Jurkat, Clone E6-1 (cell line): Measurements from ENCODE around the gene NAA60. TPM values are rescaled to one million over a fixed set of nuclear protein-coding genes. Genes with fewer than 3 reads are reported as not detected.

Source experiments
- DNase-seq: peaks from one replicate; pipeline ENCODE4 v3.0.0-alpha.2; 2011; ENCODE audit warnings: low read depth, low spot score
- H3K4me3 ChIP-seq: 2 replicates; pipeline ENCODE4 v1.5.1; 2011; ENCODE audit warnings: mild to moderate bottlenecking, low read length, control low read depth, moderate library complexity
- polyA plus RNA-seq: library from polyadenylated mRNA; unstranded; fragments of >200 nt; gene quantifications from one replicate; pipeline ENCODE4 v1.2.1, GENCODE V29; 2012; ENCODE audit warnings: missing spikeins; ENCODE audit not compliant: insufficient read length, insufficient read depth

The NAA60 gene
- 38.6 TPM for polyA plus RNA-seq

GRCh38 chr16:3443108-3444031, at the start of gene NAA60, which contains the start of gene ZNF597:
Gene NAA60 (plus strand): TSS chr16:3443680. CDS start chr16:3476228, 32,548 bp downstream.
Gene ZNF597 (minus strand): TSS chr16:3443504. CDS start chr16:3443153, 351 bp downstream.
- peak within 1 kb of the TSS; percentile 77 for H3K4me3 ChIP-seq
- peak; percentile 92 for DNase-seq

- H3K4me3 ChIP-seq, result peak overlapping the region; percentile 91
- no peak for DNase-seq
Measured at GRCh38 chr16:3400446-3400778, 43.1 kb upstream of the NAA60 start.

- H3K4me3 ChIP-seq, result peak within 1 kb of the TSS; percentile 91
- peak; percentile 99 for DNase-seq
Measured at GRCh38 chr16:3400779-3401688, 42.4 kb upstream of the NAA60 start, which contains the start of the genes ZNF174 and ZSCAN32. Gene ZNF174 (plus strand): TSS chr16:3401215. CDS start chr16:3402005, 790 bp downstream. Gene ZSCAN32 (minus strand): TSS chr16:3401004. CDS start chr16:3397557, 3,447 bp downstream.

GRCh38 chr16:3401719-3402397, 41.6 kb upstream of the NAA60 start:
- DNase-seq, result no peak
- peak overlapping the region; percentile 91 for H3K4me3 ChIP-seq

- no peak for DNase-seq
- no peak overlapping the region for H3K4me3 ChIP-seq
Measured at GRCh38 chr16:3408561-3409197, 34.8 kb upstream of the NAA60 start.

- no peak overlapping the region for H3K4me3 ChIP-seq
- no peak for DNase-seq
Measured at GRCh38 chr16:3413730-3414379, 29.6 kb upstream of the NAA60 start.

- no peak overlapping the region for H3K4me3 ChIP-seq
- no peak for DNase-seq
Measured at GRCh38 chr16:3431779-3432219, 11.7 kb upstream of the NAA60 start.

GRCh38 chr16:3434373-3434772, 9.1 kb upstream of the NAA60 start:
- no peak overlapping the region for H3K4me3 ChIP-seq
- DNase-seq, result no peak

- no peak for DNase-seq
- H3K4me3 ChIP-seq, result no peak overlapping the region
Measured at GRCh38 chr16:3439637-3440036, 3.8 kb upstream of the NAA60 start.

GRCh38 chr16:3444032-3444388, 530 bp downstream of the NAA60 start:
- peak overlapping the region; percentile 77 for H3K4me3 ChIP-seq
- peak; percentile 35 for DNase-seq

- H3K4me3 ChIP-seq, result no peak overlapping the region
- no peak for DNase-seq
Measured at GRCh38 chr16:3454093-3454492, 10.6 kb downstream of the NAA60 start.

GRCh38 chr16:3454631-3455147, 11.2 kb downstream of the NAA60 start:
- DNase-seq, result no peak
- no peak overlapping the region for H3K4me3 ChIP-seq

- H3K4me3 ChIP-seq, result peak overlapping the region; percentile 89
- DNase-seq, result peak; percentile 77
Measured at GRCh38 chr16:3457434-3458252, 14.2 kb downstream of the NAA60 start.

- DNase-seq, result no peak
- H3K4me3 ChIP-seq, result peak overlapping the region; percentile 89
Measured at GRCh38 chr16:3458278-3458851, 14.9 kb downstream of the NAA60 start.

GRCh38 chr16:3458852-3459361, 15.4 kb downstream of the NAA60 start:
- DNase-seq, result peak; percentile 34
- peak overlapping the region; percentile 89 for H3K4me3 ChIP-seq

- DNase-seq, result peak; percentile 79
- peak overlapping the region; percentile 89 for H3K4me3 ChIP-seq
Measured at GRCh38 chr16:3459401-3460090, 16.1 kb downstream of the NAA60 start.
